A673 (cell line): ENCODE data around the gene ARV1. TPM values are rescaled to one million over a fixed set of nuclear protein-coding genes. Genes with fewer than 3 reads are reported as not detected.

ENCODE experiments used
- BruUV-seq: library from RNA; stranded (reverse); fragments of 400-500 nt; replicated peaks from 2 replicates; lab custom pipeline; 2021; lab: Mats Ljungman, UMichigan
- CTCF ChIA-PET: fragments of 300-600 bp; sonication (Branson Sonifier 250); formaldehyde crosslinking; loops from one replicate; lab custom pipeline; 2022; ENCODE audit warnings: antibody characterized with exemption; lab: Charles Lee
- POLR2A ChIA-PET: fragments of 300-600 bp; sonication (Branson Sonifier 250); formaldehyde crosslinking; loops from one replicate; lab custom pipeline; 2022; ENCODE audit warnings: antibody characterized with exemption; ENCODE audit not compliant: low non-redundant PET; lab: Charles Lee
- DNase-seq: peaks from one replicate; pipeline ENCODE4 v3.0.0-alpha.2; 2015; ENCODE audit warnings: low spot score
- H3K27ac ChIP-seq: fragments of 200-600 bp; sonication (generic); 2 replicates; pipeline ENCODE4 v1.5.1; 2016; ENCODE audit warnings: mixed run types, low read depth, mild to moderate bottlenecking, mixed read lengths, antibody characterized with exemption, low read length; ENCODE audit not compliant: poor library complexity, severe bottlenecking
- H3K27me3 ChIP-seq: fragments of 200-600 bp; sonication (generic); replicated peaks from 2 replicates; pipeline ENCODE4 v1.6.1; 2017; ENCODE audit warnings: mixed run types, low read depth, mild to moderate bottlenecking, mixed read lengths, antibody characterized with exemption, low read length; ENCODE audit not compliant: insufficient read depth, poor library complexity
- H3K36me3 ChIP-seq: fragments of 200-600 bp; sonication (generic); 2 replicates; pipeline ENCODE4 v1.6.1; 2016; ENCODE audit warnings: mixed run types, mild to moderate bottlenecking, mixed read lengths, antibody characterized with exemption, low read length; ENCODE audit not compliant: insufficient read depth, poor library complexity, severe bottlenecking
- H3K4me1 ChIP-seq: fragments of 200-600 bp; sonication (generic); 2 replicates; pipeline ENCODE4 v1.6.1; 2017; ENCODE audit warnings: mixed run types, mild to moderate bottlenecking, mixed read lengths, antibody characterized with exemption, low read length; ENCODE audit not compliant: insufficient read depth, poor library complexity, severe bottlenecking
- H3K4me3 ChIP-seq: fragments of 200-600 bp; sonication (generic); 2 replicates; pipeline ENCODE4 v1.5.1; 2016; ENCODE audit warnings: low read depth, mixed run types, mild to moderate bottlenecking, mixed read lengths, low read length; ENCODE audit not compliant: poor library complexity, severe bottlenecking
- H3K9me3 ChIP-seq: fragments of 200-600 bp; sonication (generic); 2 replicates; pipeline ENCODE4 v1.6.1; 2016; ENCODE audit warnings: mixed run types, low read depth, mild to moderate bottlenecking, mixed read lengths, antibody characterized with exemption, low read length; ENCODE audit not compliant: poor library complexity, severe bottlenecking
- CTCF ChIP-seq: fragments of 300-800, 200-600 bp; sonication (generic); conservative IDR thresholded peaks from 2 replicates; pipeline ENCODE4 v1.5.1; 2017; ENCODE audit warnings: low read depth, mild to moderate bottlenecking, antibody characterized with exemption, low read length, moderate library complexity, mixed read lengths
- EZH2 ChIP-seq: fragments of 200-600 bp; sonication (generic); IDR thresholded peaks from 2 replicates; pipeline ENCODE4 v1.6.1; 2017; ENCODE audit warnings: borderline replicate concordance, low read depth, mild to moderate bottlenecking, mixed read lengths, antibody characterized with exemption, low read length; ENCODE audit not compliant: poor library complexity, severe bottlenecking
- intact Hi-C: fragments of 100-400 bp; cut with micrococcal nuclease; formaldehyde crosslinking; loops from one replicate; pipeline ENCODE4 v1.10.0; 2022; ENCODE audit not compliant: unreplicated experiment
- total RNA-seq: library from RNA; stranded (reverse); gene quantifications from 2 replicates; pipeline ENCODE4 v1.2.3, GENCODE V29; 2021

The ARV1 gene
- total RNA-seq, 1 experiment from 2014 or later: 27.3 TPM

DNA sequence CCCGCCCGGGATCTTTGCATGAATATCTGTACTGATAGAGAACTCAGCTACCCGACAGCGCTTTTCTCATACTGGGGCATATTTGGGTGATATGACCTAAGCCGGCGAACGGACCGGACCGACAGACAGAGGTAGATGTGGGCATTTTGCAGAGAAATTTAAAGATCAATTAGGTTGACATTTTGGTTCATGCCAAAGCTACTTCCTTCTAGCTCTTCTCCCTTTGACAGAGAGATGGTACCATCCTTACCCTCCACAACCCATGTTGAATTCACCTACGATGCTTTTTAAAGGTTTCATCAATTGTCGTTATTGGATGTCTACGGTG lies 459 bp downstream of the ARV1 start:
- Histone ChIP-seq H3K4me3 (peak overlapping the region; percentile 65), H3K27me3 (no peaks in the 10 kb centered on the region), H3K9me3 (no peaks in the 10 kb centered on the region), H3K27ac (peak overlapping the region; percentile 32), H3K36me3 (peaks cover 11% of the 10 kb centered on the region), H3K4me1 (peaks cover 15% of the 10 kb centered on the region)
- intact Hi-C loops: no loop called here
- no peak for DNase-seq
- TSS peak; percentile 73 for BruUV-seq
- ChIA-PET POLR2A (no interaction called here), CTCF (no interaction called here)
- no peak for TF ChIP-seq CTCF
- no peak for TF ChIP-seq EZH2

DNA sequence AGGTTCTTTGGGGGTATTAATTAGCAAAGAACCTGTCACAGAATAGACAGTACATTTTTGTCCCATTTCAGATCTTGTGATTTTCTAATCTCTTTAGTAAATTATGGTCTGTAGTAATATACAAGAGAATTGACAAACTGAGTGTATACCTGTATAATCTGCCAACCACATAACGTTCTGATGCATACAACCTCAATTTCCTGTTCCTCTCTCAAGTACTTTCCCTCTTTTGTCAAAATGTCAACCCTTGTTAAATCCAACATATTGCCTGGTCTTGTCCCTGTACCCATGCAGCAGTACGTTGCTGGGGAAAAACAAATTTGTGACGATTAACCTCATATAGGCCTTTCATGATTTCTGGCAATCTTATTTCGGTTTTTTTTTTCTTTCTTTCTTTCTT lies 1.1 kb downstream of the ARV1 start:
- no TSS peak for BruUV-seq
- CTCF ChIA-PET: no interaction called here
- Histone ChIP-seq H3K36me3 (peaks cover 11% of the 10 kb centered on the region), H3K9me3 (no peaks in the 10 kb centered on the region), H3K27me3 (no peaks in the 10 kb centered on the region), H3K4me3 (peak overlapping the region; percentile 65), H3K4me1 (peaks cover 15% of the 10 kb centered on the region), H3K27ac (no peak overlapping the region)
- no peak for TF ChIP-seq EZH2
- no peak for TF ChIP-seq CTCF
- intact Hi-C loops: no loop called here
- POLR2A ChIA-PET: no interaction called here
- no peak for DNase-seq

DNA sequence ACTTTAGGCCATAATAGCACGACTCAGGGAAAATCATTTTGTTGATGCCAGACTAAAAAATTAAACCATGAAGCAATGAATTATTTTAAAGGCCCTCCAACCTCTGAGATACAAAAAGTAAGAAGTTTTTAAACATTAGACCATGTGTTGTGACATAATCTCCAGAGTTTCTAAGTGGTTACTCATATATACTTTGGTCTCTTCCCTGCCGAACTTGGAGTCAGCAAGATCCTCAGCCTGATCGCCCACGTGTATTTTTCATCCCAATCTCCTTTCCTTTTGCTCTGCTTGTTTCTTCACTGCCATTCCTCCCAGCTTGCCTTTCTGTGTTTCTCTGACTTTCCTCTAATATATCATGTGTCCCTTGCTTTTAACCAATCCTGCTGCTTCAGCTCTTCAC lies 3.8 kb downstream of the ARV1 start:
- Histone ChIP-seq H3K27me3 (no peaks in the 10 kb centered on the region), H3K27ac (no peak overlapping the region), H3K4me3 (no peak overlapping the region), H3K36me3 (no peaks in the 10 kb centered on the region), H3K4me1 (peaks cover 9% of the 10 kb centered on the region), H3K9me3 (no peaks in the 10 kb centered on the region)
- intact Hi-C loops: no loop called here
- CTCF ChIA-PET: no interaction called here
- DNase-seq: no peak
- TF ChIP-seq EZH2 (no peak), CTCF (no peak)
- BruUV-seq: no TSS peak
- POLR2A ChIA-PET: no interaction called here
